Germinal center (tissue), 1 donor: ENCODE measurements around the gene MCTP1.
"Not testable (repeated sequence)": the region's sequence is repeated elsewhere in the genome, so short reads cannot be mapped to it uniquely, and the experiment has no call there.

ENCODE experiments used
- DNase-seq: peaks from one replicate; pipeline ENCODE4 v3.0.0; 2012; ENCODE audit warnings: mixed read lengths, low spot score

The MCTP1 gene

DNA sequence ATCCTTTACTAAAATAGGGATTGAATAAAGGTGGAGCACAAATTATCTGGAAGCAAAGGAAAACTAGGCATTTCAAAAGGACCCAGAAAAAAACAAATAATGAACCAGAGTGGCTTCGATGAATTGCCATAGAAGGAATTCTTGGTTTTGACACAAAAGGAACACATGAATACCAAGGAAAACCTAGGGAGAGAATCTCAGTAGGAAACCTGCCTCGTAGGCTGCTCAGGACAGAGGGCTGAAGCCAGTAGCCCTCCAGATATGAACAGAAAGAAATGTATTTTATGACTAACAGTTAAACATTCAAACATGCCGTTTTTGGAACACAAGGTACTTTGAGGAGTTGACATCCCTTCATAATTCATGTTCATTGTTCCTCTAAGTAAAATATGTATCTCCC lies 420.9 kb downstream of the MCTP1 start:
- no peak for DNase-seq

- no peak for DNase-seq
These were observed 427.8 kb downstream of the MCTP1 start for GRCh38 chr5:94857111-94857510.

DNA sequence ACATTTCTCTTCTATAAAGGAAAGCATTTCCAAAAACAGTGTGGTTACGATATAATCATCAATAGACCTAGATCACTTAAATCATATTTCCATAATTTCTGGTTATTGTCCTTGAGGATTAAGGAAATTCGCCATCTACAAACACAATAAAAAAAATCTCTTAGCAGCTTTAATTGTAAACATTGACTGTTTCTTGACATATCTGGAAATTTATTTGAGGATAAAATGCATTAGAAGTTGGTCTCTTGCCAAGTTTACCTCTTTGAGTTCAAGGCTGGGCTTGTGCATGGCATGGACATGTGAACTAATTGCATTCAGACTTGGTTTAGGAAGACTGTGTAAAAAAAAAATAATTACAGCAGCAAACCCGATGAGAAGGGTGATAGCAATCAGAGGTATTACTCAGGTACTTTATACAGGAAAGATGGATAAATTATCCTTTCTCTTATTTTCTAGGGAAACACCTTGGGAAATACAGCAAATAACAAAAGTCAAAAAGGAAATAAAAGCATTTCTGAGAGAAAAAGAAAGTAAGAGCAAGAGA lies 428.6 kb downstream of the MCTP1 start:
- no peak for DNase-seq

DNA sequence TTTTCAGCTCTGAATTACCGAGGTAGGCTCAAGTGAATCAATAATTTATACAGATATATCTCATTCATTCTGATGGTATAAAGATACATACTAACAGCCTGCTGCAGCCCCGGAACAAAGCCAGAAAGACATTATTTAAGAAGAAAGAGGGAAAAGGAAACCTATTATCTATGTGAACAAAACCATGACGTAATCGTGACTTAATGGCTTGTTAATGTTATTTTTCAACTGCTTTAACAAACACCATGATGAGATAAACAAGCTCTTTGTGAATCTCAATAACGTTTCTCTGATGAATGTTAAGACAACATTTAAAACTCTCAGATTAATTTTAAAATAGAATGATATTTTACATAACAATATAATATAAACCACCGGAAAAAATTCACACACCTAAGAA lies 429.4 kb downstream of the MCTP1 start:
- DNase-seq: no peak

- DNase-seq: no peak
These were observed 431.8 kb downstream of the MCTP1 start for GRCh38 chr5:94853120-94853519.

GRCh38 chr5:94850960-94851359 lies 433.9 kb downstream of the MCTP1 start:
- no peak for DNase-seq

GRCh38 chr5:94849821-94850736 lies 434.8 kb downstream of the MCTP1 start:
- DNase-seq: peak; percentile 46

DNA sequence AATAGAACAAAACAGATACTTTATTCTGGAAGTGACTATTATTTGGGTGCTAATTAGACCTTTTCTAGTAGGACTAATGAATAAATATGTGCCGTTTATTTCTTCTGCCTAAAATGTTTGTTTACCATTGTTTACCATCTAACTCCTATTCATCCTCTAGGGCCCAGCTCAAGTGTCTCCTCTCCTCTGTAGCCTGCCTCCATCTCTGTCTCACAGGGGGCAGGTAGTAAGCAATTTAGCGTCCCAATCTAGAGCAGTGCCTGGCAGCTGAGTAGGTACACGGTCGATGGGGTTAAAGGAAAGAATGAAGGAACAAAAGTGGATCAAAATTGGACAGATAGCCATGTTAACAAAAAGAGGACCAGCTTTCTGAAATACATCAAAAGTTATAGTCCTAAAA lies 435.6 kb downstream of the MCTP1 start:
- DNase-seq: no peak

GRCh38 chr5:94847726-94848125 lies 437.2 kb downstream of the MCTP1 start:
- DNase-seq: no peak

DNA sequence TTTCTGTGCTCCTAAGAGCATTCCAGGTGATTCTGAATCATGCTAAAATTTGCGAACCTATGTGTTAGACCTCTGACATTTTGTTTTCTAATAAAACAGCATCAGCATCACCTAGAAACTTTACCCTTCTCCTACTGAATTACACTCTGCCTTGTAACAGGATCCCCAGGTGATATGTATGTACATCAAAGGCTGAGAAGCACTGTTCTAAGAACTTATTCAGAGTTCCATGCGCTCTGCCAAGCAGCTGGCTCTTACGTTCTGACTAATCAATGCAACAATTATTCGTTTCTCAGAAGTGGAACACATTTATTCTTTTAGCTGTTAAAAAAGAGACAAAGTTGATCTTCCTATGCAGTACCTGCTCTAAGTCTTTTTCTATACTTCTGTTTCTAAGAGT lies 437.9 kb downstream of the MCTP1 start:
- DNase-seq: no peak

DNA sequence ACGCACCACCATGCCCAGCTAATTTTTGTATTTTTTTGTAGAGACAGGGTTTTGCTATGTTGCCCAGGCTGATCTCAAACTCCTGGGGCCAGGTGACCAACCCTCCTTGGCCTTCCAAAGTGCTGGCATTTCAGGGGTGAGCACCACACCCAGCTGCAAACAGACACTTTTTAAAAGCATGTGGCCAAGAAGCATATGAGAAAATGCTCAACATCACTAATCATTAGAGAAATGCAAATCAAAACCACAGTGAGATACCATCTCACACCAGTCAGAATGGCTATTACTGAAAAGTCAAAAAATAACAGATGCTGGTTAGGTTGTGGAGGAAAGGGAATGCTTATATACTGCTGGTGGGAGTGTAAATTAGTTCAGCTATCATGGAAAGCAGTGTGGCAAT lies 439.2 kb downstream of the MCTP1 start:
- DNase-seq: not testable (repeated sequence)

GRCh38 chr5:94841598-94842322 lies 443.1 kb downstream of the MCTP1 start:
- DNase-seq: no peak

DNA sequence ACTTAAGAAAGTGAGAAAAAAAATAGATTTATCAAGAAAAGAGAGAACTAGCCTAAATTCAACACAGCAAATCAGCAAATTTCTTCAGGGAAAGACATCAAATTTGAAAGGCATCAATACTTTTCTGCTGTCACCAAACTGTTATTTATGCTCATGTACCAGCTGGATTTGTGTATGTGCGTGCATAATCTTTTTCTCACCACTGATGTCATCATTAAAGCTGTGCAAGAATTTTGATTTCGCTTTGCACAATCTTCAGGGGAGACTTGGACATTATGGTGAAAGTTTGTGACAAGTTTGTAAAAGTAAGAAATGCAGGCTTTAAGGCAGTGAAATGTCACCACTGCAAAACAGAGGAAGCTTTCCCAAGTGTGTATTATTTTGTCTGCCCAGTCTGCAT lies 451.0 kb downstream of the MCTP1 start:
- DNase-seq: no peak

- no peak for DNase-seq
These were observed 452.2 kb downstream of the MCTP1 start for GRCh38 chr5:94832685-94833084.

- peak; percentile 5 for DNase-seq
These were observed 454.4 kb downstream of the MCTP1 start for GRCh38 chr5:94830520-94830919.

GRCh38 chr5:94828222-94828621 lies 456.7 kb downstream of the MCTP1 start:
- DNase-seq: not testable (repeated sequence)

DNA sequence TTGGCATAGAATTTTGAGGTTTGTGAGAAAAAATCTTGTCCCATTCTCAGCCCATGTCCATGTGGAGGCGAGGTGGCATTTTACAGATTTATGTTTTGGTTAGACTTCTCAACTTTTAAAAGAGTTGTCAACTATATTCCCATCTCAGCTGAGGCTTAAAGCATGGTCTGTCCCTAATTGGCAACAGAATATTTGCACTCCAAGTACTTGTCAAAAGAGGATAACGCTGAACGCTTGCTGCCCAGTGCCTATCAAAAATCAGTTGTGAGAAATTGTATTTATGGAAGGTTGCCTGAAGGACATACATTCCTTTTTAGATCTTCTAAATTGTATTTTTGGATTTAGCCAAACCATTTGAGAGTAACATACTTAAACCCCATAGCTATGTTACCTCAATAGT lies 464.4 kb downstream of the MCTP1 start:
- no peak for DNase-seq

DNA sequence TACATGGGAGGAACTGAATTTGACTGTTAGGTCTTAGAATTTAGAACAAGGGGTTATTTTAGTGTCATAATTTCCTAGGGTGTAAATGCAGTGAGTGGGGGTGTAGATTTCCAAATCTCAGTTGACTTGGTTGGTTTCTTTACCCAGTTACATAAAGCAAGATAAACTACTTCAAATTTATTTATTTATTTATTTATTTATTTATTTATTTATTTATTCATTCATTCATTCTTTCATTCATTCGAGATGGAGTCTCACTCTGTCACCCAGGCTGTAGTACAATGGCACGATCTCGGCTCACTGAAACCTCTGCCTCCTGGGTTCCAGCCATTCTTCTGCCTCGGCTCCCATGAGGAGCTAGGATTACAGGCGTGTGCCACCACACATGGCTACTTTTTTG lies 466.0 kb downstream of the MCTP1 start:
- DNase-seq: no peak

DNA sequence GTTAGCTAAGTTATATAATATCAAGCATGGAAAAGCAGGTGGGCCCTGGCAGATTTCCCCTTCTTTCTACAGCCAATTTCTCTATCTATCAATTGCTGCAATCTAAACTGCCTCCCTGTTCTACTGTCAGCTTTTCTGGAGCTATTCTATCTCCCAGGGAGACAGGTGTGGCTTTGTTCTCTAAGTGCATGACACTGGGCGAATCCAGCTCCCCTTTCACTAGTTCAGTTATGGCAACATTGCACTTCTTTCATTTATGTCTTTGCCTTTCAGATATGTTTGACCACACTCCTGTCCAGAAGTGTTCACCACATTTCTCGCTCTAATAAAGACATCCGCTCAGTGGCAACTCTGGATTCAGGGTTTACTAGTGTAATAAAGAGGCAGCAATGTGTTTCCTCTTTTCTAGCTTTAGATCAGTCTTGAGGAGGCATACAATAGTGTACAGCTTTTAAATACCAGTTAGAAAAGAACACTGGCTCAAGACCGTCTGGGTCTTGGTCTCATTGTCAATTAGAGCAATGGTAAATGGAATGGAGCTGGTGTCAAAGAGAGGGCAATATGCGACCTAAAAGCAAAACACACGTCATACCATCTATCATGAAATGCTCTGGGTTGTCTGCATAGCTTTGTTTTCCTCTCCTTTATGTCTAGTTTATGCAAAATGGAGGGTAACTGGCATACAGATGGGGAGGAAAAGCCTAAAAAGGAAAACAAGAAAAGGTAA lies 469.4 kb downstream of the MCTP1 start:
- DNase-seq: no peak

GRCh38 chr5:94812232-94812631 lies 472.7 kb downstream of the MCTP1 start:
- DNase-seq: no peak

GRCh38 chr5:94811331-94811730 lies 473.6 kb downstream of the MCTP1 start:
- DNase-seq: no peak

DNA sequence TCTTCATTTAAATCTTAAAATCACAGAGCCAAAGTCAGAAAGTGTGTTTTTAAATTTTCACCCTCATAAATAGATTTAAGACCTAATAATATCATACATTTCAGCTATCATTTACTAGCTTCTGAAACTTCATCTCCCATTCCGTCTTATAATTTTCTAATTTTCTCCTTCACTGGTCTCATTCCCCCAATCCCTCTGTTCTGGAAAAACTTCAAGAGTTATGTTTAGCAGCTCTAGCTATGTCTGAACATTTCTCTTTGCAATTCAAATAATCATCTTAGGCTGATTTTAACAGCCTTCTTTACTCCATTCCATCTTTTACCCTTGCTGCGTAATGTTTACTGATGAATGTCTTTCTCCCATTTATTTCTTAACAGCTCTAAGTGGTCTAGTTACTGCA lies 474.0 kb downstream of the MCTP1 start:
- DNase-seq: no peak
